ENCODE results near the gene CABP7.

- TF ChIP-seq POLR2A (IDR thresholded peaks at IDR 0.05; ENCODE audit: low read length): no peak
- TF ChIP-seq GATA1 (IDR thresholded peaks at IDR 0.05; ENCODE audit: low read depth, low read length): no peak
Measured at GRCh38 chr22:29762263-29762662, 42.5 kb downstream of the CABP7 start.
